HG03045 (cell line): ENCODE measurements around the gene MRPL17.
"Not testable (repeated sequence)": the region's sequence is repeated elsewhere in the genome, so short reads cannot be mapped to it uniquely, and the experiment has no call there.

Experiments
- ATAC-seq: cut with Tn5 transposase; IDR thresholded peaks from one replicate; pipeline ENCODE4 v1.9.1; 2021; ENCODE audit warnings: mild to moderate bottlenecking, moderate library complexity; ENCODE audit not compliant: unreplicated experiment

Gene MRPL17

DNA sequence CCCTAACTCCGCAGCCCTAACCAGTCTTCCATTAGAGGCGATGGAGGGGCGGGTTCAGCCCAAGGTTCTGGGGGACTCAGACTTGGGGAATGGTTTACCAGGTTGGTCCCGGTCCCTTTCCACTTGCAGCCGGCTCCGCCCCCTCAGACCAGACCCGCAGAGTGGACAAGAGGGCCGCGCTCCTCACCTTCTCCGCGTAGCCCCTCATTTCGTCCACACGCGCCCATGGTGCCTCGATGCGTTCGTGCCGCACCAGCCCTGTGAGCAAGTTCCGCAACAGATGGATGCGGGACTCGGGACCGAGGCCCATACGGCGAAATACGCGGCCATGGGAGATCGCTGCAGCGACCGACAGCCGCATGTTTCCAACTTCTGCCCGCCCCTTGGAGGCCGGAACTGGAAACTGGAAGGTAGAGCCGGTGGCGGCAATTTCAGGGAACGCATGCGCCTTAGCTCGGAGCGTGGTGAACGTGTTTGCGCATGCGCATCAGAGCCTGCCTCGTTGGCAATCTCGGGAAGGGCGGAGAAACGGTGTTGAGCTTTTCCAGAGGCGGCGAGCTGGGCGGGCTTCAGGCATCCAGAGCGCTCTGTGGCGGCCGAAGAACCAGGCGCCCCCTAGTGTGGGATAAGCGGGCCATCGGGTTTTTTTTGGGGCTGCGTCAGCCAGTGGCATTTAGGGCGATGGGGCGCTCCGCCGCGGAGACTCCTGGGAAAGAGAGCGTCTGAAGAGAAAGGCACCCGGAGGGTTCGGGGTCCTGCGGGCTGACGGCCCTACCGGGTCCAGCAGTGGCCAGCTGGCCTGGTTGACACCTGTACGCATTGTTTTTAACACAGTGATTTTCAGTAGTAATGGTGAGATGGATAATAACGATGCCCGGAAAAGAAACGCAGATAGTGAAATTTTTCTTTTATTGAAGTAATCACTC is at the start of gene MRPL17:
MRPL17 (minus strand) TSS at position 405 of the 926 bp plus-strand sequence; CDS start at position 361, 44 bp downstream.
- peak; percentile 93 for ATAC-seq

DNA sequence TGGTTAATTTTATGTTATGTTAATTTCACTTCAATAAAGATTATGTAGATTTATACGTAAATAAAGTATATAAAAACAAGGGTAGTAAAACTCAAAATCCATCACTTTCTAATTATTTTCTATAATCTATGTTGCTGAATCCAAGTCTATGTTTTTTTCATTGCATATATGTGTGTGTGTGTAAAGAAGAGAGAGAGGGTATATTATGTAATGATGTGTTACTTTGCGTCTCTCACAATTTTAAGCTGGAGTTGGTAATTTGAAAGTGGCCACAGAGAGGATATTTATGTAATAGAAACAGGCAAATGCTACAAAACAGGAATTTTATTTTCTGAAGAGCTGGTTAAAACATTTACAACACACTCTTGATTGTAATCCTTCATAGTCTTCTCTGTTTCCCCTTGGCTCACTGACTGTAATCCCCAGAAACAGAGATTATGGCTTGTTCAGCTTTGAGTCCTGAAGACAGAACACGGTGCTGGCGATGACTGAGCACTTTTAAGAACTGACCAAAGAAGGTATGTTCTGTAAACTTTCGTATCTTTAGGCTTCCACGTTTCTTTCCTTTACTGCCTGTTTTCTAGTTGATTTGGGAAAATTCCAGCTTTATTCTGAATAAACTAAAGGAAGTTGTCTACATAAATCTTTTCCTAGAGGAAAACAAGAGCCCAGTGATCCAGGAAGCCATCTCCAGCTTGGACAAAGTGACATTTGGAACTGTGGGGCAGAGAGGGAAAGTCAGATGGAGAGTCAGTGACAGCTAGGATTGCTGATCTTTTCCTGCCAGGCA is 45.0 kb upstream of the MRPL17 start:
- no peak for ATAC-seq

DNA sequence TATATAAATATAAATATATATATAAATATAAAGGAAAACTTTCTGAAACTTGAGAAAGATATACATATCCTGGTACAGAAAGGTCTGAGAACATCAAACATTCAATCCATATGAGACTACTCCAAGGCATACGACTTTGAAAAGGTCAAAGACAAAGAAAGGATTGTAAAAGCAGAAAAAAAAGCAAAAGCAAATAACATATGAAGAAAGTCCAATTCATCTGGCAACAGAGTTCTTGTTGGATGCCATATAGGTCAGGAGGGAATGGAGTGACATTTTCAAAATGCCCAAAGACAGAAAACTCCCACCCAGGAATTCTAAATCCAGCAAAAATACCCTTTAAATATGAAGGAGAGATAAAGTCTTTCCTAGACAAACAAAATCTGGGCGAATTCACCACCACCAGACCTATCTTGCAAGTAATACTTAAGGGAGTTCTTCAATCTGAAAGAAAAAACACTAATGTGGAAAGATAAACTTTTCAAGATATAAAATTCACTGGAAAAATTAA is 42.3 kb upstream of the MRPL17 start:
- ATAC-seq = no peak

DNA sequence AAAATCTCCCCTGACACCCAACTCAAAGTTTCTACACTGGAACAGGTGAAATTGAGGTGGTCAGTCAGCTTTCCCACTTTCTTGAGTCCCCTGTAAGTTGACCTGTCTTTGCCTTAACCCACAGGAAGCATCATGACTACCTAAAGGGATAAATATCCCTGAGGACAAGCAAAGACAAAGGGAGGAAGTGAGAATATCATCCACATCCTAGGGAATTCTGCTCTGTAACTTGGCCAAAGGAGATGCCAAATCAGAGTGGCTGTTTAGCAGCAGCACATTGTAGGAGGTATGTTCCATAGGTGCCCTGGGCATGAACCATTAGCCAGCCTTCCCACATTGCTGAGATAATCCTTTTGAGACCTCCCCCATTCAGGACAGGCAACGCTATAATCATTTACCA is 40.9 kb upstream of the MRPL17 start:
- ATAC-seq = no peak

DNA sequence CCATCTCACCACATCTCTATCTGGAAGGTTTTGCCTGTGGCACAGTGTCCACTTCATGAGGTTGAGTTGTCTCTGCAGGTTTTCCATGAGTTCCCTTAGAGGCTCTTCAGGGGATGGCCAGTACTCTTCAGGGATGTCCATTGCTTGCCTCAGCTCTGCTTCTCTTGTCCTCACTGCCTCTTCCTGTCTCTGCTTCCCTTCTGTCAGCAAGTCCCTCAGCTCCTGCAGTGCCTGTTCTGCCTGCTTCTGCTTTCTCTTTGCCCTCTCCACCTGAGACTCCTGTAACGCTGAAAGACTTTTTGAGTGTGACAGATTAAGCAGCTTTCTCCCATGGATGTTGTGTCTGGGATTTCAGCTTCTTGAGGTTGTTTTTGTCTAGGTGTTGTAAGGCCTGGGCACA is 38.2 kb upstream of the MRPL17 start:
- ATAC-seq = no peak

DNA sequence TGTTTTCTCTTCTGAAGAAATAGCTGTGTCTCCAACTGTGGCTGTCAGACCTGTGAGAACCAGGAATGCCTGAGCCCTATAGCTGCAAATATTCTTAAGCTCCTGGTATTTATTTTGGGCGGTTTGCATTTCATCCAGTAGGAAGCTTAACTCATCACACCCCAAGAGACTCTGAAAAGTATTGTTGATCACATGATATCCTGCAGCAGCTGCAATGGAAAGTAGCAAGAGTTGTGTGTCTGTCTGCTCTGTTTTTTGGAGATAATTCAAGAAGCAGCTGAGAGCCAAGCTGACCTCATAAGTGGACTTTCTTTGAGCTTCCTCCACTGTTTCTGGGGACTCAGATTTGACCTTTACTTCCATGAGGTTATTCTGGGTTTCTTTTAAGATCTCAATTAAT is 36.4 kb upstream of the MRPL17 start:
- ATAC-seq = no peak

DNA sequence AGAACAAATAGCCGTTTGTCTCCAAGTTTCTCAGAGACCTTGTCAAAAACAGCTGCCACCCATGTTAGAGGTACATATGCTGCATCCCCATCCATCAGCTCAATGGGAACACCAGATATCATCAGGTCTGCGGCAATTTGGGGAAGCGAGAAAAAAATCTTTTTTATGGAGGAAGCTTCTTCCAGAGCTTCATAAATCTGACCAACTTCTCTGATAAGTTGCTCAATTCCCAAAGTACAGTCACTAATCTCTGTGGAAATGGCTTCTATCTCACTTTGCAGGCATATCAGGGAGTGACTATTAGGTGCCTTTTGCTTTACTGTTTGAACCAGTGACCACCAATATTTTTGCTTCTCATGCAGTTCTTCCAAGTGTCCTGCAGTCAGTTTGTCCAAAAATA is 34.3 kb upstream of the MRPL17 start:
- ATAC-seq = no peak

DNA sequence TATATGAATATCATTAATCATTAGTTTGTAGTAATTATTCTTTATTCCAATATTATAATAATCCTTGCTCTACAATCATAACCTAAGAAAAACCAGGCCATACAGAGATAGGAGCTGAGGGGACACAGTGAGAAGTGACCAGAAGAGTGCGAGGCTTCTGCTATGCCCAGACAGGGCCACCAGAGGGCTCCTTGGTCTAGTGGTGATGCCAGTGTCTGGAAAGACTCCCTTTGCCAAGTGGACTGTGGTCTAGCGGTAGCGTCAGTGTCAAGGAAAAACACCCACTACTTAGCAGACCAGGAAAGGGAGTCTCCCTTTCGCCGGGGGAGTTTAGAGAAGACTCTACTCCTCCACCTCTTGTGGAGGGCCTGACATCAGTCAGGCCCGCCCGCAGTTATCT is 28.4 kb upstream of the MRPL17 start:
- ATAC-seq = not testable (repeated sequence)

DNA sequence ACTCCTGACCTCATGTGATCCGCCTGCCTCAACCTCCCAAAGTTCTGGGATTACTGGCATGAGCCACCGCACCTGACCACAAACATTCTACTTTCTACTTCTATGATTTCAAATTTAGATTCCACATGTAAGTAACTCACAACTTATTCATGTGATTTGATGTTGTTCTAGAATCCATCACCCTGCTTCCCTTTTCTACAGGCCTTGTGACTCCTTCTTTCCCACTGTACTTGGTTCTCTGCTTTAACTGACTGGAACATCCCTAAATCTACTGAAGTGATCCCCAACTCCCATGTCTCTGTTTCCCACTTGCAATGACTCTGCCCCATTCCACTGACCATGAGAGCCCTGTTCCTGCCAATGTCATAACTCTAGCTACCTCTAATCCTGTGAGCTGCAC is 25.7 kb upstream of the MRPL17 start:
- no peak for ATAC-seq

DNA sequence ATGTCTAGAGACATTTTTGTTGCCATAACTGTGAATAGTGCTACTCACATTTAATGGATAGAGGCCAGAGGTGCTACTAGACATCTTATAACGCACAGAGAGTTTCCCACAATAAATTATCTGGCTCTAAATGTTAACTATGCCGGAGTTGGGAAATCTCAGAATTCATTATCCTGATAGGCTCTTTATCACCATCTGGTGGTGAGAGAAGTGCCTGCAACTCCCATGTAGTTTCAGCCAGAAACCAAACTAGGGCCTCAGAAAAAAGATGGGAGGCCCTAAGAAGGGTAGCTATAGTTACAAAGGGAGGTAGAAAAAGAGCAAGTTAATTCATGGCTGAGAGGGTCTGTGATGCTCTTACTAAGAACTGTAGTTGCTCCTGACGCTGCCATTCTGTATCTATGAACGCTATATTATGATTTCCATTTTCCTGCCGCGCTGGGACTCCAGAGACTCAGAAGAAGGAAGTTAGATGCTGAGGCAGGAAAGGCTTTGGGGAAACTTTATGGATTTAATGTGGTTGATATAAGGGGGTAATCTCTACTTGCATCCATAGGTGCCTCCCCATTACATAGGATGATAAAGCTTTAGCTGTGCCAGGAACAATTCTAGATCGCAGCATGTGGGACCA is 22.9 kb upstream of the MRPL17 start:
- no peak for ATAC-seq

DNA sequence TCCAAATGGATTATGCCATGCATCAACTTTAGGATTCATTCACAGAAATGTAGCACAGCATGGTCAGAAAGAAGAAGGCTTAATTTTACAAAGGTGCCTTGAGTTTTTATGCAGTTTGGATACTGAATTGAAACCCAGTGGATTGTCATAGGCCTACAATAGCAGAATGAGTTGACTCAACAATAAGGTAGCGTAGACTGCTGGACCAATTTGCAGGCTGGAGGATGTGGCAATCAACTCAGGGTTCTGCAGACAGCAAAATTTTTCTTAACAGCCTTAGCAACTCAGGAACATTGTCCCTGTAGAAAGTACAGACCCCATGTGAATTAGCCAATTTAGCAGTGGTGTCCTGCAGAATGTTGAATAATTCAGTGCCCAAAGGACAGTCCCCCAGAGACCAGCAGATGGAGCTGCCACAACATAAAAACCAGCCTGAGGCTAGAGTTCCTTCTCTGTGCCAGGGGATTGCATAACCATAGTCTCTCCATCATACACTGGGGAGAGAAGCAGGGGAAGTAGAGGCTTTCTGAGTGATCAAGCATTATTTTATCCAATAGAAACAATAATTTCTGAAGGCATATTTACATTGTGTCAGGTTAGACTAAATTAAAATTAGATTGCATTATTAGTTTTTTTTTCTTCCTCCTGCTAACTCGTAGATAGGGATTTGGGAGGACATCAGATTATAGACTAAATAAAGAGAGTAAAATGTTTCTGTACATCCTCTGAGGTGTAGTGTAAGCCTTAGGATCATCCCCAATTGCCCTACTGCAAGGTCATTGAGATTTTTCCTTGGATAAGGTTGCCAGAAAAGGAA is 20.3 kb upstream of the MRPL17 start:
- ATAC-seq = no peak

DNA sequence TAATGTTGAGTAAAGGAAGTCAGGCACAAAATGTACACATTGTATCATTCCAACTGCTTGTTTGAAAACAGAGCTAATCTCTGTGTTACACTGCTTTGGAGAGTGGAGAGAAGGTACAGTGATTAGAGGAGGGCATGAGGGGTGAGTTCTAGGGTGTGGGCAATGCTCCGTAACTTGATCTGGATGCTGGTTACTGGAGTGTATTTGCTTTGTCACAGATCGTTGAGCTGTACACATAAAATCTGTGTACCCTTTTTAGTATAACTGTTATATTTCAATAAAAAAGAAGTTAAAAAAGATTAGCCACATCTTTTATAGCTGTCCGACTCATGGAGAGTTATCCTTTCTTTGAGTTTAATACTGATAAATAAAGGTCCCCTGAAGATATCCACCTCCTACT is 18.8 kb upstream of the MRPL17 start:
- not testable (repeated sequence) for ATAC-seq

DNA sequence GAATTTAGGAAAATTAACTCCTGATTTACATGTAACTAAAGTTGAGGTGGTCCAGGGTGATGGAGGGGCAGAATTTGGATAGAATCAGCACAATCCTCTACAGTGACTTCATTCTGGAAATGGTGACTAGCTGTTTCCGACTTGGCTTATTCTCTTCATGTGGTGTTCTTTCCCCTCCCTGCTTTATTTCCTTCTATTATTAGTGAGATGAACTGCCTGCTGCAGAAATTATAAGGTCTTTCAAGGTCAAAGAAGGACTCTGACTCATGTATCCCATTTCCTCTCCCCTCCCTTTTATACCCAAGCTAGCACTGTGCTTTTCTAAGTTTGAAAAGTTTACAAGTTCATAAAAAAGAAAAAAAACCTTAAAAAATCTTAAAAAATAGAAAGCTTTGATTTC is 12.2 kb upstream of the MRPL17 start:
- no peak for ATAC-seq

DNA sequence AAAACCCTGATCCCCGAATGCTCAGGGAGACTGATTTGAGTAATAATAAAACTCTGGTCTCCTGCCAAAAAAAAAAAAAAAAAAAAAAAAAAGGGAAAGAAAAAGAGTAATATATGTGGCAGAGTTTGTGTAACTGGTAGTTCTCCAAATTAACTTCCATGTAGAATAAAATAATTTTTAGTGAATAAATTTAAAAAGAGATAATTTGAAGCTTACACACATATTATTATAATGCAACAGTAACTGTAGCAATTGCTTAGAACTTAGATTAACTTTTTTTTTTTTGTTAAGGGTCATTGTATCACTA is 11.0 kb upstream of the MRPL17 start:
- no peak for ATAC-seq

DNA sequence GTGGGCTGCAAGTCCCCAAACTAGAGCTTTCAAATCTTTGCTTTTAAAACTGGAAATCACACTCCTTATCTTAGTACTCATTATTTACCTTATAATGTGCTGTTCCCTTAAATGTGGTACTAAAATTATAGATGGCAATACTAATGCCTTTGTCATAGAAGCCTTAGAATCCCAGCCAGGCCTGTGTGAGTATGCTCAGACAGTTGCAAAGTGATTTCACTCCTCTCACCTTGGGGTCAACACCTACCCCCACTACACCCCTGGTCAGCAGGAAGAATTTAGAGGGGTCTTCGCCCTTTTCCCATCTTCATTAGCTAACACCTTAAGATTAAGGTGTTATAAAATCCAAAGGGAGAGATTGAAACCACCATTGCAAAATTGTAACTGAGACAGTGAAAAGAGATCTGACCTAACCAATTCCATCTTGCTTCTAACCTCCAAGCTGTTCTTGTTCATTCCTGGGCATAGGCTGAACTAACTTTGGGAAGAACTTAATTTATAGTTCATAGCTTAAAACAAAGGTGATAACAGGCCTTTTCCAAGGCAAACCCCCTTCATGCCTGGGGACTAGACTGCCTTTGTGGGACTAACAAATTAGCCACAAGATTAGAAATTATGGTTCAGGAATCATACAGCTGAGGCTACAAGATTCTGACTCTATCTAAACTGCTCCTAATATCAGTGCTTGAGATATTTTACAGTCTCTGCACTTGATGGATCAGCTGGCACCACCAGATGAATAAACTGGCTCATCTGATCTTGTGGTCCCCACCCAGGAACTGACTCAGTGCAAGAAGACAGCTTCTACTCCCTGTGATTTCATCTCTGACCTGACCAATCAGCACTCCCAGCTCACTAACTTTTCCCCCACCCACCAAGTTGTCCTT is 10.4 kb upstream of the MRPL17 start:
- no peak for ATAC-seq

DNA sequence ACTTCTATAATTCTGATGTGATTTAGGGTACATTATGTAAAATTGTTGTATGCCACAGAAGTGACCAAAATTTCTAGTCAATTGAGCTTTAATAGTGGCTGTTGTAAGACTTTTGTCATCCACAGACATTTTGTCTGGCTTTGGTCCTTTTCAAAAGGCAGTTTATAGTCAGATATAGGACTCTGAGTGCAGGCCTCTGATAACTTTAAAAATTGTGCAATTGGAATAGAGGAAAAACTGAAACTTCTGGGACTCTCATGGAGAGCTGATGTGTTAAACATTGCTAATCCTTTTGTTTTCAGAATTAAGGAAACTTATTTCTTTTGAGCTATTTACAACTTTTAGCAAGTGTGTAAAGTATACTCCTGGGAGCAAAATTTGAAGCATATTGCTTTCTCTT is 9.0 kb upstream of the MRPL17 start:
- no peak for ATAC-seq

DNA sequence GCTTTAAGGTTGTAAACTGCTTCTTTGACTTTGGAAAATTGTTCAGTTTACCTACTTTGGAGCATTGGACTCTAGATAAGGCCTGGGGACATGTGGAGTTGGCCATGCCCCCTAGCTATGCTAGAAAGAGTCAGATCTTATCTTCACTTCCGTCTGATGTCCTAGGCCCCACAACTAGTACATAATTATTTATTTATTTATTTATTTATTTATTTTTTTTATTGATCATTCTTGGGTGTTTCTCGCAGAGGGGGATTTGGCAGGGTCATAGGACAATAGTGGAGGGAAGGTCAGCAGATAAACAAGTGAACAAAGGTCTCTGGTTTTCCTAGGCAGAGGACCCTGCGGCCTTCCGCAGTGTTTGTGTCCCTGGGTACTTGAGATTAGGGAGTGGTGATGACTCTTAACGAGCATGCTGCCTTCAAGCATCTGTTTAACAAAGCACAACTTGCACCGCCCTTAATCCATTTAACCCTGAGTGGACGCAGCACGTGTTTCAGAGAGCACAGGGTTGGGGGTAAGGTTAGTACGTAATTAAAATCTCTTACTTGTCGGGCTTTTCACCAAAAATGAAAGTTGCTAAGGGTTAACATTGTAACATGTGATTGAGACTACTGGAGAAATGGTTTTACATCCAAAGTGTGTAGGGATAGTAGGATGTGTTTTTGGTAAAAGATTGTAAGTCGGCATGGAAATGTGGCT is 7.4 kb upstream of the MRPL17 start:
- not testable (repeated sequence) for ATAC-seq

DNA sequence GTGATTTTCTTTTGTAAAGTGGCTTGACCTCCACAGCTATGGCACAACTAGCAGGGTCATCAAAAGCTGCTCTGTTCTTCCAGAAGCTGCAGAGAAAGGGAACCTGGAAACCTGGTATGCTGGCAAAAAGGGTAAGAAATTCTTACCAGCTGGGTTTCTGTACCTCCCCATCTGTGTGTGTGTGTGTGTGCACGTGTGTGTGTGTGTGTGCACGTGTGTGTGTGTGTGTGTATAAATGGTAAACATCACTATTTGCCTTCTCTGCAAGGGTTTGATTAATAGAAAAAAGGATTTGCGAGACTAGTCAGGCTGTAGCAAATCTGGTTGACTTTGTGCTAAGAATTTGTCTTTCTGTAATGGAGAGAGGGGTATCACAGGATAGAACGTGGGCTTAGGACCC is 4.7 kb upstream of the MRPL17 start:
- ATAC-seq = no peak

DNA sequence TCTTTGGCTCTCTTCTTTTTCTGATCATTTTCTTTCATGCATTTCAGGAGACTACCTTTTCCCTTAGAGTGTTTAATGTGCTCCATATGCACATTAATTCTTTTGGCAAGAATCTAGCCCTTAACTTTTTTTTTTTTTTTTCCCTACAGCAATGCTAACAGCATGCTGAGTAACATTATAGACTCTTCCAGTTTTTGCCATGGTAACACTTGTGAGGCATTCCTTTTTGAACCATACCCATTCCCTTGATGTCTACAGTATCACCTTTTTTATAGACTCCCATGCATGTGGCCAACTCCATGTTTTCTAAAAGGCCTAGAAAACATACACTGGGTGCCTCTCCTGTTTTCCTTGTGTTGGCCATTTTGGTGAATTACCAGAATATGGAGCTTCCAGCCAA is 2.9 kb upstream of the MRPL17 start:
- ATAC-seq = no peak
